Right lung (tissue), 5 donors: ENCODE data around the gene TMEM141. TPM values are rescaled to one million over a fixed set of nuclear protein-coding genes. Genes with fewer than 3 reads are reported as not detected.
"Not testable (repeated sequence)": the region's sequence is repeated elsewhere in the genome, so short reads cannot be mapped to it uniquely, and the experiment has no call there.

Experiments used
- DNase-seq, 2 donors: peaks; one replicate each; pipeline ENCODE4 v3.0.0-alpha.2; 2013
- polyA plus RNA-seq, 5 donors: library from polyadenylated mRNA; unstranded; fragments of 120-200 nt; gene quantifications; one replicate each; pipeline versions ENCODE4 v1.2.1 to v1.2.3, GENCODE V29; 2013; ENCODE audit warnings: inconsistent platforms in 1 of 5, low replicate concordance in 1 of 5; ENCODE audit not compliant: insufficient read length in 5 of 5, insufficient read depth in 1 of 5

The TMEM141 gene
- polyA plus RNA-seq, 5 donors, result 42.6 to 74.3 (median 54.0) TPM

DNA sequence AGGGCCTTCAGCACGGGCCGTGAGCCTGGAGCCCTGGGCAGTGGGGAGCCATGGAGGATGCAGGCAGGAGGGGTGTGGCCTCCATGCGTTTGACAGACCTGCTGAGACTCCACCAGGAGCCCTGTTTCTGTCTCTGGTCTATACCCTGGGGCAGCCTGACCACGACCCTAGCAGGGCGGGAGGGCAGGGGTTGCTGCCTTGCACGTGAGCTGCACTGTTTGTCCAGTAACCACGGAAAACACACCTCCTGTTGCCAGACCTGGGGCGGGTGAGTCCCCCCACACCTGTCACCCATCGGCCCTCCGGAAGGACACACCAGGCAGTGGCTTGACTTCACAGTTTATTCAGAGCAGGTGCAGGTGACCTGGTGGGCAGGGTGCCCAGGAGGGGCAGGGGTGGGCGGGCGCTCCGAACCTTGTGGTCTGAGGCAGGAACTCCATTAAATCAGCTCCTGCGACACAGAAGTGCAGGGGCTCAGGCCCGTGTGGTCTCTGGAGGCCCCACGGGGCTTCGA, 37.0 kb upstream of the TMEM141 start:
- no peak for DNase-seq

DNA sequence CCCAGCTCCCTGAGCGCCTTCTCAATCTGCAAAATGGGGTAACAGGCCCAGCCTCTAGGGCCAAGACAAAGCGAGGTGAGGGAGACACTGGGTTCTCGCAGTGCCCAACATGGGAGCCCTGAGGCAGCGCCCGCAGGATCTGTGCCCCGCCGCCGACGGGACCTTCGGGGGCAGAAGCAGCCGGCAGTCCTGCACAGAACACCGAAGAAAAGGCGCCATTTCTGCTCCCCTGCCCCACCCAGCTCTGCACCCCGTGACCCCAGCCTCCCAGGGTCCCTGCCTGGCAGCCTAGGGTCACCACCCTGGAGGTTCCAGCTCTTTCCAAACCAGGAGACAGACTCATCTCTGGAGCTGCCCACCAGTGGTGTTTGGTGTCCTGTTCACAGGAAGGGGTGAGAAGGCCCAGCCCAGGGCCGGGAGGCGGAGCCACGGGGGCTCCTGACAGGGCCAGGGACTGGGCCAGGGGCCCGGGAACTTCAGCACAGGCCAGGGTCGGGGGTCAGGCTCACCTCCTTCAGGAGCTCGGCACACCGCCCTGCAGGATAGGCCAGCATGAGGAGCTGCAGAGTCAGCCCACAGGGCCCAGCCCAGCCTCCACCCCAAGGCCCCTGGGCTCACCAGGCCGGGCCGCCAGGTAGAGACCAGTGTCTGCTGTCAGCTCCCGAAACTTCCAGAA, 36.4 kb upstream of the TMEM141 start:
- no peak for DNase-seq

GRCh38 chr9:136755302-136756133, 35.6 kb upstream of the TMEM141 start:
- not testable (repeated sequence) for DNase-seq

DNA sequence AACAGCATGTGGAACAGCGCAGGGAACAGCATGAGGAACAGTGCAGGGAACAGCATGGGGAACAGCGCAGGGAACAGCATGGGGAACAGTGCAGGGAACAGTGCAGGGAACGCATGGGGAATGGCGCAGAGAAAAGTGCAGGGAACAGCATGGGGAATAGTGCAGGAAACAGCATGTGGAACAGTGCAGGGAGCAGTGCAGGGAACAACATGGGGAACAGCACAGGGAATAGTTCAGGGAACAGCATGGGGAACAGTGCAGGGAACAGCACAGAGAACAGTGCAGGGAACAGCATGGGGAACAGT, 35.1 kb upstream of the TMEM141 start:
- no peak for DNase-seq

GRCh38 chr9:136756836-136757235, 34.3 kb upstream of the TMEM141 start:
- DNase-seq, result no peak

GRCh38 chr9:136757328-136757727, 33.8 kb upstream of the TMEM141 start:
- no peak for DNase-seq

DNA sequence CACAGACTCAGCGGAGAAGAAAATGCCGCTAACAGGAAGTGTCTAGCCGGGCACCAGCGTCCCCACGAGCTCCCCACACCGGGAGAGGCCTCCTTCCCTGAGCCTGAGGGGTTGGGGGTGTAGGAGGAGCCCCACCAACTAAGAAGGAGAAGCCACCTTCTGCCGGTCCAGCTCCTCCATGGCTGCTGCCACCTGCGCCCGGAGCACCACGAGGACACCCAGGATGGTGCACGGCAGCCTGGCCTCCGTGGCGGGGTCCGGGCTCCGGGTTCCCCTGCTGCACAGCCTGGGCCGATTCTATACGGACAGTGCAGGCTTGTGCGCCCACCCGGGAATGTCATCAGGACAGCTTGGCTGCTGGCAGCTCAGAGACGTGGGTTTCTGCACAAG, 33.4 kb upstream of the TMEM141 start:
- no peak for DNase-seq

GRCh38 chr9:136759001-136759400, 32.1 kb upstream of the TMEM141 start:
- DNase-seq, result no peak

DNA sequence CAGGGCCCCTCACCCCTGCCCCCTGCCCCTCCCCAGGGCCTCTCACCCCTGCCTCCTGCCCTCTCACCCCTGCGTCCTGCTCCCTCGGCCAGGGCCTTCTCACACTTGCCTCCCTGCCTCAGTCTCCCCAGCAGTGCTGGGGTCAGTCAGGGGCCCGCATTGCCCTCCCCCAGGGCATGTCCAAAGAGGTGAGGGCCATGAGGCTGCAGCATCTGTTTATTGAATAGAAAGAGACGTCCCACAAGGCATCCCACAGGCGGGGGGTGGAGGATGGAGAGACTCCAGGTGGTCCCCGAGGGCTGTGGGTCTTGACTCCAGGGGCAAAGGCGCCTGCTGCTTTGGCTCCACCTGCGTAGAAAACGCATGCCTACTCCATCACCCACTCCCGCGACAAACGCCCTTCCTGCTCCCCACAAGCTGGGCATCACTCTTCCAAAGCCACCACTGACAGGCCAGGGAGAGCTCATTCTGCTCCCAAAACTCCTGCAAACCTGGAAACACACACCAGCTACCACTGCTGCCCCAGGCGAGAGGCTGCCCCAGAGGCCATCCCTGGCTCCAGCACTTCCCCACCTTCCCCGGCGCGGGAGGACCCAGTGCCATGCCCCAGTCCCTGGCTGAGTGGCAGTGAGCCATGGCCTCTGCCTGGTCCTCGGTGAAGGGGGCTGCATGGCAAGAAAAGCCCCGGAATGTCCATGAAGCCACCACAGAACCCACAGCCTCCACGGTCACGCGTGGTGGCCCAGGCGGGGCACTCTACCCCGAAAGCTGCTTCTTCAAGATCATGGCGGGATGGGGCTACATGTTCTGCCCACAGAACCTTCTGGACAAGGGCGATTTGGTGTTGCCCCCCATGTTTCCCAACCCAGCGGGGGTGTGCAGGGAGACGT, 31.5 kb upstream of the TMEM141 start:
- no peak for DNase-seq

- no peak for DNase-seq
Measured at GRCh38 chr9:136760424-136760823, 30.7 kb upstream of the TMEM141 start.

GRCh38 chr9:136760834-136761544, 30.2 kb upstream of the TMEM141 start:
- DNase-seq, result not testable (repeated sequence)

- DNase-seq, result no peak
Measured at GRCh38 chr9:136761545-136761981, 29.6 kb upstream of the TMEM141 start.

GRCh38 chr9:136762221-136762691, 28.9 kb upstream of the TMEM141 start:
- no peak for DNase-seq

DNA sequence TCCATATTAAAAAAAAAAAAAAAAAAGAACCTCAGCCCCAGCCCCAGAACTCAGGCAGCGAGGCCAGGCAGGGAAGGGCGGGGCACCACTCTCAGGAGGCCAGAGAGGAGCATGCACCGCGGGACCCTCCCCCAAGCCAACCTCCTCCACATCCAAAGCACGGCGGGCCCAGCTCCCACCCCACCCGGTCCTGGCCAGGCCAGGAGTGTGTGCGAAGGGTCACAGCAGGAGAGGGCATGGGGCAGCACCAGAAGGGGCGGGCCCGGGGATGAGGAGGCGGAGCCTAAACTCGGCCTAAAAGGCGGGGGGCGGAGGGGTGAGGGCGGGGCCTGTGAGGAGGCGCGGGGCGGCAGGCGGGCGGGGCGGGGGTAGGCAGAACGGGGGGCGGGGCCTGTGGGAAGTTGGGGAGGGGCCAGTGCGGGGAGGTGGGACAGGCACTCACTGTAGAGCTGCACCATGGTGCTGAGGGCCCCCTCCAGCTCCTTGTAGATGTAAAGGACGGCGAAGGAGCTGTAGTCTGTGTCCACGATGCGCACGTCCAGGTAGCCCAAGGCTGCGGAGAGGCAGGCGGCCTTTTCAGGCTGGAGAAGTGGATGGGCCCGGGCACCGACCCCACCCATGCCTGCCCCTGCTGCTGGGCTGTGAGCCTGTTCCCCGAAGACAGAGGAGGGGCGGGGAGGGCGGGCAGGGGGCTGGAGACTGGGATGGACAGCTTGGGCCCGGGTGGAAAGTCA, 28.1 kb upstream of the TMEM141 start:
- DNase-seq, result no peak

DNA sequence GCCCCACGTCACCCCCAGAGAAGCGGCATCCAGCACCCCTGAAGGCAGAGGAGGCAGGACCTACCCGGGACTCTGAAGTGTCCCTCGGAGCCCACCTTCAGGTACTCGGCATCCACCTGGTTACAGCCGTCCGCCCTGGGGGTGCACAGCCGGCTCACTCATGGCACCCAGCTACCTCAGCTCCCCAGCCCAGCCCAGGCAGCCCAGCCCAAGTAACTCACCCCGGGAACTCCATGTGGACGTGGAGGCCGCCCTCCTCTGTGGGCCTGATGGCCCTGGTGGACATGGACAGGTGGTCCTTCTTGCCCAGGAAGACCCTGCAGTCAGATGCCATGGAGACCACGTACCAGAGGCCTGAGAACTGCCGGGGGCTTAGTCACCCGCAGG, 27.5 kb upstream of the TMEM141 start:
- DNase-seq, result no peak

DNA sequence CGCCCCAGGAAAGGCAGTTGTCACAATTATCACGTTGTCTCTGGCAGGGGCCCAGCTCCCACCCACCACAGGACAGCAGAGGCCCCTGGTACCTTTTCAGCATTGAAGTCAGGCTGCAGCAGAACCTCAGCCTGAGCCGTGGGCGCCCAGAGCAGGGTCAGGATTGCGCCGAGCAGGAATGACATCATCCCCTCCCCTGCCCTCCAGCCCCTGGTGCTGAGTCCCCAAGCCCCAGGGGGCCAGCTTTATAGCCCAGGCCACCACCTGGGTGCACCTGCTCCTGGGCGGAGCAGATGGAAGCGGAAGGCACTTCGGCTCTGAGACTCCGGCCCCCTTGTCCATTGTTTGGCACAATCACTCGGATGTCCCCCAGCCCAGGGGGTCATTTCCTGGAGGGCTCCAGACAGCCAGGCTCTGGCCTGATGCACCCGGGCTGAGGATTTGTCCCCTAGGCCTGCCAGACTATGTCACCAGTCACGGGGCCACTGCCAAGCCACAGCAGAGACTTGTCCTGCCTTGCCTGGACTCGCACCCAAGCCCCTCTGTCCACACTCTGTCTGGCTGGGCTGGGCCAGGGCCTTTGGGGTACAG, 26.7 kb upstream of the TMEM141 start, which contains the start of gene LCN15:
Gene LCN15, minus strand, starts transcription at position 218 of the 591 bp plus-strand sequence. Its CDS starts 30 bp downstream, at position 188.
- no peak for DNase-seq

GRCh38 chr9:136765041-136765440, 26.1 kb upstream of the TMEM141 start:
- DNase-seq, result no peak

- not testable (repeated sequence) for DNase-seq
Measured at GRCh38 chr9:136765745-136766409, 25.3 kb upstream of the TMEM141 start.

GRCh38 chr9:136766410-136767120, 24.6 kb upstream of the TMEM141 start:
- not testable (repeated sequence) for DNase-seq
